Measurements from ENCODE around the gene LLPH. TPM values are rescaled to one million over a fixed set of nuclear protein-coding genes. Genes with fewer than 3 reads are reported as not detected.

LLPH gene
- polyA plus RNA-seq, 1 of the 3 experiments (the other 2 are of a cell fraction), result 7.4 TPM

- TF ChIP-seq IRF3 (IDR thresholded peaks at IDR 0.05; ENCODE audit: low read depth, low read length) (no peak), USF2 (IDR thresholded peaks at IDR 0.05; ENCODE audit: borderline replicate concordance, low read depth, low read length) (no peak), NRF1 (IDR thresholded peaks at IDR 0.05; ENCODE audit: low read depth, low read length) (no peak), YY1 (IDR thresholded peaks at IDR 0.05; ENCODE audit: low read depth) (no peak), EZH2phosphoT487 (IDR thresholded peaks at IDR 0.05; ENCODE audit: borderline replicate concordance, low read depth) (no peak), GATA2 (CRISPR knock-in tag; IDR thresholded peaks at IDR 0.05) (no peak), RAD21 (IDR thresholded peaks at IDR 0.05; ENCODE audit: low read length) (peak; percentile 56), USF1 (IDR thresholded peaks at IDR 0.05; ENCODE audit: borderline replicate concordance, low read depth) (no peak), ZBTB33 (IDR thresholded peaks at IDR 0.05; ENCODE audit: borderline replicate concordance, low read depth) (no peak), POLR2AphosphoS5 (IDR thresholded peaks at IDR 0.05; ENCODE audit: low read depth, low read length) (no peak), FOXM1 (IDR thresholded peaks at IDR 0.05; ENCODE audit: low read depth) (no peak), TCF12 (IDR thresholded peaks at IDR 0.05) (no peak), CTCF (IDR thresholded peaks at IDR 0.05) (peak; percentile 65), RFX5 (IDR thresholded peaks at IDR 0.05; ENCODE audit: low read length) (no peak), TAF1 (IDR thresholded peaks at IDR 0.05; ENCODE audit: borderline replicate concordance, low read depth, low read length) (no peak), RCOR1 (IDR thresholded peaks at IDR 0.05; ENCODE audit: low read length) (no peak), NFIC (IDR thresholded peaks at IDR 0.05; ENCODE audit: borderline replicate concordance) (no peak), MAX (IDR thresholded peaks at IDR 0.05; ENCODE audit: low read depth) (no peak), JUND (IDR thresholded peaks at IDR 0.05) (no peak), SMC3 (IDR thresholded peaks at IDR 0.05; ENCODE audit: low read depth, low read length) (peak; percentile 26; the same call in 1 of the 2 replicates), ELF1 (IDR thresholded peaks at IDR 0.05) (0 out of 2 replicates have a peak, but pooled peaks have one; percentile 17), MXI1 (IDR thresholded peaks at IDR 0.05; ENCODE audit: low read depth, low read length) (no peak), SIN3A (IDR thresholded peaks at IDR 0.05; ENCODE audit: borderline replicate concordance, low read depth, low read length) (no peak), FOXJ3 (CRISPR knock-in tag; IDR thresholded peaks at IDR 0.05) (no peak)
Measured at GRCh38 chr12:66144791-66145754, 14.5 kb upstream of the LLPH start (continued).

Data from SK-N-SH (cell line).